Prostate gland (tissue), 2 donors: ENCODE results near the gene ATP11B. TPM values are rescaled to one million over a fixed set of nuclear protein-coding genes. Genes with fewer than 3 reads are reported as not detected.

Experiments
- DNase-seq: peaks from one replicate; pipeline ENCODE4 v3.0.0-alpha.2; 2019; ENCODE audit warnings: low spot score
- H3K27ac ChIP-seq, 2 donors: fragments of 200-600 bp; sonication (generic); 2 replicates each; pipeline ENCODE4 v1.5.1; 2017 to 2019
- H3K27me3 ChIP-seq: fragments of 200-600 bp; sonication (generic); replicated peaks from 2 replicates; pipeline ENCODE4 v1.5.1; 2019; ENCODE audit not compliant: insufficient read depth
- H3K36me3 ChIP-seq, 2 donors: fragments of 200-600 bp; sonication (generic); 1 replicate in 1 of 2; 2 replicates in 1 of 2; pipeline versions ENCODE4 v1.5.1 to v1.8.1; 2017 to 2019
- H3K4me1 ChIP-seq: fragments of 200-600 bp; sonication (generic); replicated peaks from 2 replicates; pipeline ENCODE4 v1.5.1; 2019
- H3K4me3 ChIP-seq, 2 donors: fragments of 200-600 bp; sonication (generic); 2 replicates each; pipeline ENCODE4 v1.5.1; 2017 to 2019
- H3K9me3 ChIP-seq: fragments of 200-600 bp; sonication (generic); 2 replicates; pipeline ENCODE4 v1.5.1; 2017
- POLR2A ChIP-seq: fragments of 450-650 bp; IDR thresholded peaks from one replicate; pipeline ENCODE4 v1.6.1; 2016; ENCODE audit warnings: antibody characterized with exemption, mild to moderate bottlenecking
- POLR2AphosphoS5 ChIP-seq: sonication (generic); formaldehyde crosslinking; IDR thresholded peaks from one replicate; pipeline ENCODE4 v1.6.1; 2017; ENCODE audit warnings: antibody characterized with exemption
- WGBS: methylation state at CpG from one replicate; pipeline ENCODE4 v1.1.5; 2018; 5-methylcytosine and 5-hydroxymethylcytosine counted together
- intact Hi-C: fragments of 100-400 bp; cut with DNase I; formaldehyde crosslinking; loops from one replicate; pipeline ENCODE4 v1.14.2; 2022
- total RNA-seq, 2 donors: library from RNA; depleted of rRNA; stranded (reverse); fragments of >200 nt; gene quantifications; one replicate each; pipeline ENCODE4 v1.1.0, GENCODE V29; 2016
- TF ChIP-seq, protein P1 (sequence below), 4 experiments: fragments of 200-600 bp in 2 of 4; fragments of 450-650 bp in 2 of 4; sonication (generic) in 2 of 4; IDR thresholded peaks; 1 replicate in 3 of 4; 2 replicates in 1 of 4; pipeline ENCODE4 v1.5.1; 2016 to 2019; ENCODE audit warnings: antibody characterized with exemption in 4 of 4, mild to moderate bottlenecking in 2 of 4, moderate library complexity in 2 of 4

ATP11B gene
- total RNA-seq, 2 donors from 2014 or later: 120 to 122 TPM

DNA sequence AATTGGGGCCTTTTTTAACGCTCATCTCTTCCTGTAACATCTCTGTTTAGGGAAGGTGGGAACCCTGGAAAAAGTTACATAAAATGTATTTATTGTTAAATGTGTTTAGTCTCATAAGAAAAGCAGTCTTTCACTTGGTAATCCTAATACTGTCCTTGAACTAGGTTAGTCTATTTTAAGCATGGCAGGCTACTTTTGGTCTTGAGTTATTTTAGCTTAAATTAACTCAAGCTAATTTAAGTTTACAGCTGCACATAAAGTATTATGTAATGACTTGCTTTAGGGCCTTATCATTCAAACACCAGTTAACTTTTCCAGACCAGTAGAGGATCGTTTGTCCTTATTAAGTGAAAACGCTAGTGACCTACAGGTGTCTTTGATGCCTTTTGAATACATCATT, 123.8 kb downstream of the ATP11B start:
- Histone ChIP-seq H3K9me3 (no peaks in the 10 kb centered on the region), H3K27ac (no peak overlapping the region), H3K27me3 (no peaks in the 10 kb centered on the region), H3K4me1 (no peaks in the 10 kb centered on the region), H3K4me3 (no peak overlapping the region), H3K36me3 (no peaks in the 10 kb centered on the region)
- TF ChIP-seq, protein P1, sequence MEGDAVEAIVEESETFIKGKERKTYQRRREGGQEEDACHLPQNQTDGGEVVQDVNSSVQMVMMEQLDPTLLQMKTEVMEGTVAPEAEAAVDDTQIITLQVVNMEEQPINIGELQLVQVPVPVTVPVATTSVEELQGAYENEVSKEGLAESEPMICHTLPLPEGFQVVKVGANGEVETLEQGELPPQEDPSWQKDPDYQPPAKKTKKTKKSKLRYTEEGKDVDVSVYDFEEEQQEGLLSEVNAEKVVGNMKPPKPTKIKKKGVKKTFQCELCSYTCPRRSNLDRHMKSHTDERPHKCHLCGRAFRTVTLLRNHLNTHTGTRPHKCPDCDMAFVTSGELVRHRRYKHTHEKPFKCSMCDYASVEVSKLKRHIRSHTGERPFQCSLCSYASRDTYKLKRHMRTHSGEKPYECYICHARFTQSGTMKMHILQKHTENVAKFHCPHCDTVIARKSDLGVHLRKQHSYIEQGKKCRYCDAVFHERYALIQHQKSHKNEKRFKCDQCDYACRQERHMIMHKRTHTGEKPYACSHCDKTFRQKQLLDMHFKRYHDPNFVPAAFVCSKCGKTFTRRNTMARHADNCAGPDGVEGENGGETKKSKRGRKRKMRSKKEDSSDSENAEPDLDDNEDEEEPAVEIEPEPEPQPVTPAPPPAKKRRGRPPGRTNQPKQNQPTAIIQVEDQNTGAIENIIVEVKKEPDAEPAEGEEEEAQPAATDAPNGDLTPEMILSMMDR (IDR thresholded peaks at IDR 0.05): no peak
- no peak for TF ChIP-seq POLR2AphosphoS5
- TF ChIP-seq POLR2A: no peak
- intact Hi-C loops: no loop called here
- WGBS: 86% methylated on average over 3 of the region's 3 CpGs
- DNase-seq: no peak

DNA sequence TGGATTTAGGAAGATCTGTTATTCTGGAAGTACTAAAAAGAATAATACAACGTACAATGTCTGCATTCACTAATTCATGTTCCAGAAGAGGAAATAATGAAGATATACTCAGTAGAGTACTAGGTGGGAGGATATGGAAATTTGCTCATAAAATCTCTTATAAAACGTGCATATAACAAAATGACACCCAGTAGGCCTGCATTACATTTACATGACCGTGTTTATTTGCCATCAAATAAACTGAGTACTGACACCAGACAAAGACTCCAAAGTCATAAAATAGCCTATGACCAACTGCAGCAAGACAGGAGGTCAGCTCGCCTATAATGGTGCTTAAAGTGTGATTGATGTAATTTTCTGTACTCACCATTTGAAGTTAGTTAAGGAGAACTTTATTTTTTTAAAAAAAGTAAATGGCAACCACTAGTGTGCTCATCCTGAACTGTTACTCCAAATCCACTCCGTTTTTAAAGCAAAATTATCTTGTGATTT, 126.6 kb downstream of the ATP11B start:
- 85% methylated on average over 5 of the region's 5 CpGs for WGBS
- intact Hi-C loops: no loop called here
- no peak for TF ChIP-seq POLR2A
- TF ChIP-seq, protein P1 (IDR thresholded peaks at IDR 0.05): no peak
- no peak for TF ChIP-seq POLR2AphosphoS5
- Histone ChIP-seq H3K4me3 (no peak overlapping the region), H3K27ac (no peak overlapping the region), H3K36me3 (no peaks in the 10 kb centered on the region), H3K9me3 (no peaks in the 10 kb centered on the region), H3K4me1 (no peaks in the 10 kb centered on the region), H3K27me3 (no peaks in the 10 kb centered on the region)
- no peak for DNase-seq

DNA sequence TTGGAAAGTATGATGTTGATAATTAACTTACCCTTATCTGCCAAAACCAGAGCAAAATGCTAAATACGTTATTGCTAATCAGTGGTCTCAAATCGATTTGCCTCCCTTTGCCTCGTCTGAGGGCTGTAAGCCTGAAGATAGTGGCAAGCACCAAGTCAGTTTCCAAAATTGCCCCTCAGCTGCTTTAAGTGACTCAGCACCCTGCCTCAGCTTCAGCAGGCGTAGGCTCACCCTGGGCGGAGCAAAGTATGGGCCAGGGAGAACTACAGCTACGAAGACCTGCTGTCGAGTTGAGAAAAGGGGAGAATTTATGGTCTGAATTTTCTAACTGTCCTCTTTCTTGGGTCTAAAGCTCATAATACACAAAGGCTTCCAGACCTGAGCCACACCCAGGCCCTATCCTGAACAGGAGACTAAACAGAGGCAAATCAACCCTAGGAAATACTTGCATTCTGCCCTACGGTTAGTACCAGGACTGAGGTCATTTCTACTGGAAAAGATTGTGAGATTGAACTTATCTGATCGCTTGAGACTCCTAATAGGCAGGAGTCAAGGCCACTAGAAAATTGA, 127.3 kb downstream of the ATP11B start:
- Histone ChIP-seq H3K27ac (no peak overlapping the region), H3K36me3 (no peaks in the 10 kb centered on the region), H3K4me1 (no peaks in the 10 kb centered on the region), H3K27me3 (no peaks in the 10 kb centered on the region), H3K9me3 (no peaks in the 10 kb centered on the region), H3K4me3 (no peak overlapping the region)
- intact Hi-C loops: no loop called here
- TF ChIP-seq, protein P1 (IDR thresholded peaks at IDR 0.05): no peak
- TF ChIP-seq POLR2AphosphoS5 (no peak), POLR2A (no peak)
- 65% methylated on average over 9 of the region's 9 CpGs for WGBS
- no peak for DNase-seq

DNA sequence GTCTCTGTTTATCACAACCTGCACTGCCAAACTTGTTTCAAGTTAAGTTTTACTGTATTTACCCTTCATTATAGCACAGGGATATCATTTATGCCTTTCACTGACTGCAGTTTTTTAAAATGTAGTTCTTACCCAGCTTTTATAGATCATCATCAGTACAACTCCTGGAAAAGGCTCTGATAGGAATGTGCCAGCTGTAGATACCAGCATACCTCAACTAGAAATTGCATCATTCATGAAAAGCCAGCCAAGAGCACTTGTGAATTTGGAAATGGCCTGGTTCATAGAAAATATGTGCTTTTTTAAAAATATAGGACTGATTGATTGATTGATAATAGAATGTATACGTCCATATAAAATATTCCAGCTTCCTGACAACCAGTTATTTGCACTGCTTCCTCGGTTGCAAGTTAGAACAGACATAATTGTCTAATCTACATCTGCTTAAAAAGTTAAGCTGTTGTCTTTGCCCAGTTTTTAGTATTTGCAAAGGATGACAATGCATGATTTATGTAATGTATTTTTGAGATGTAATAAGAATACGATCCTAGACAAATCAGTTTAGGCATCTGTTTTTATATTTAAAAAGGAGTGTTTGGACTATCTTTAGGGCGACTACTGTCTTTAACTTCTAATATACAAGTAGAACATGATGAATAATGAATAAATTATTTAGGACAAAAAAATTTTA, 128.5 kb downstream of the ATP11B start:
- TF ChIP-seq POLR2AphosphoS5: no peak
- TF ChIP-seq POLR2A: no peak
- TF ChIP-seq, protein P1 (IDR thresholded peaks at IDR 0.05): no peak
- H3K27ac ChIP-seq: no peak overlapping the region
- DNase-seq: no peak
- no peak overlapping the region for H3K4me3 ChIP-seq
- H3K4me1 ChIP-seq: no peaks in the 10 kb centered on the region
- no peaks in the 10 kb centered on the region for H3K9me3 ChIP-seq
- no peaks in the 10 kb centered on the region for H3K36me3 ChIP-seq
- H3K27me3 ChIP-seq: no peaks in the 10 kb centered on the region
- 47% methylated on average over 4 of the region's 4 CpGs for WGBS
- intact Hi-C loops: no loop called here
